ENCODE measurements around the gene HOTAIR.
A peak's percentile ranks its signal among the peaks of the same experiment; 100 is the strongest.

Gene HOTAIR

DNA sequence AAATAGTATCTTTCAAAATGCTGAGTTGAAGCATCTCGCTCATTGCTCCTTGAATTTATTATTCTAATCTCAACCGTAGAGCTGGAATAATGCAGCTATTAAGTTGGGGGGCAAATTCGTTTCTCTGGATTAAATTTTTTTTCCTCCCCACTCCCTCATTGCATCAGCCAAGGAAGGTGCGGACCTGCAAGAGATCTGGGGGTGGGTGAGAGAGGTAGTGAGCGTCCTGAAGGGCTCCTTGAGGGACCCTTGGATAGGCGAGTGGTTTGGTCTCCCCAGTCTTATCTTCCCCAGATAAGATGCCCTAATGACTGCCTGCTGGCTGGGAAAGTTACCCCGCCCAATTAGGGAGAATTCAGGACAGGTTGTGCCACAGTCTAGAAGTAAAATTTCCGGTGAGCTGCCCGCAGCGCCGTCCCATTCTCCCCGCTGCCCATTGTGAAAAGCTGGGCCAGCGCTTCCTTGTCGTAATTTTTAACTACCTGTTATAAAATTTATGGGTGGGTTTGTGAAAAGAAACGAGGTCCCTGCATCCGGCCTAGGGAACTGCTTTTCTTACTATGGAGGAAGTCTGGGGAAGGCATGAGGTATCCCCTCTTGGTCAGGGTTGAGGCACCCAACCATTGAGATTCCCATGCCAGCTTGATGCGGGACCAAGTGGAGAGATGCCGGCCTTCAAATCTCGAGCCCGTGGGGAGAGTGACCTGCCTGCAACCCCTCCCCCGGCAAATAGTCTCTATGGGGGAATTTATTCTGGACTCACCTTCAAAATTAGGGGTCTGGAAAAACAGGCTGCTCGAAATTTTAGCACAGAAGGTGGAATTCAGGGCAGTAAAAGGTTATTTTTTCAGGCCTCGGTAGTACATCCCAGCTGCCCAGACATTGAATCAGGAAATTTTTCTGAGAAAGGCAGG, 40.5 kb upstream of the HOTAIR start:
- no peak overlapping the region for H3K4me2 ChIP-seq (ENCODE audit: low read depth, low read length)
- peaks cover 83% of the 10 kb centered on the region for H3K27me3 ChIP-seq (replicated peaks; ENCODE audit: insufficient read depth, low read length)
- no peaks in the 10 kb centered on the region for H3K9me3 ChIP-seq (replicated peaks; ENCODE audit: insufficient read depth, low read length)
- H3K9me2 ChIP-seq (replicated peaks; ENCODE audit: insufficient read depth, low read length), result no peaks in the 10 kb centered on the region
- no peak overlapping the region for H3K4me3 ChIP-seq (ENCODE audit: low read length)
- H3K36me3 ChIP-seq (replicated peaks; ENCODE audit: insufficient read depth, low read length), result no peaks in the 10 kb centered on the region
- H4K20me1 ChIP-seq (ENCODE audit: insufficient read depth, low read length), result no peaks in the 10 kb centered on the region
- H3K79me2 ChIP-seq (ENCODE audit: low read length), result no peaks in the 10 kb centered on the region
- no peak overlapping the region for H3K9ac ChIP-seq (ENCODE audit: low read length)
- TF ChIP-seq, protein P1, sequence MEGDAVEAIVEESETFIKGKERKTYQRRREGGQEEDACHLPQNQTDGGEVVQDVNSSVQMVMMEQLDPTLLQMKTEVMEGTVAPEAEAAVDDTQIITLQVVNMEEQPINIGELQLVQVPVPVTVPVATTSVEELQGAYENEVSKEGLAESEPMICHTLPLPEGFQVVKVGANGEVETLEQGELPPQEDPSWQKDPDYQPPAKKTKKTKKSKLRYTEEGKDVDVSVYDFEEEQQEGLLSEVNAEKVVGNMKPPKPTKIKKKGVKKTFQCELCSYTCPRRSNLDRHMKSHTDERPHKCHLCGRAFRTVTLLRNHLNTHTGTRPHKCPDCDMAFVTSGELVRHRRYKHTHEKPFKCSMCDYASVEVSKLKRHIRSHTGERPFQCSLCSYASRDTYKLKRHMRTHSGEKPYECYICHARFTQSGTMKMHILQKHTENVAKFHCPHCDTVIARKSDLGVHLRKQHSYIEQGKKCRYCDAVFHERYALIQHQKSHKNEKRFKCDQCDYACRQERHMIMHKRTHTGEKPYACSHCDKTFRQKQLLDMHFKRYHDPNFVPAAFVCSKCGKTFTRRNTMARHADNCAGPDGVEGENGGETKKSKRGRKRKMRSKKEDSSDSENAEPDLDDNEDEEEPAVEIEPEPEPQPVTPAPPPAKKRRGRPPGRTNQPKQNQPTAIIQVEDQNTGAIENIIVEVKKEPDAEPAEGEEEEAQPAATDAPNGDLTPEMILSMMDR (IDR thresholded peaks at IDR 0.05; ENCODE audit: low read length), result no peak
- peak; percentile 84 for TF ChIP-seq EZH2 (optimal IDR thresholded peaks at IDR 0.05; ENCODE audit: low read depth, low read length)
- no peak overlapping the region for H3K27ac ChIP-seq (ENCODE audit: low read length)
- DNase-seq, result no peak
- no peaks in the 10 kb centered on the region for H3K4me1 ChIP-seq (ENCODE audit: low read length)
- H3F3A ChIP-seq (ENCODE audit: insufficient read depth, low read length), result no peaks in the 10 kb centered on the region
- no peak overlapping the region for H2AFZ ChIP-seq (ENCODE audit: low read length)

DNA sequence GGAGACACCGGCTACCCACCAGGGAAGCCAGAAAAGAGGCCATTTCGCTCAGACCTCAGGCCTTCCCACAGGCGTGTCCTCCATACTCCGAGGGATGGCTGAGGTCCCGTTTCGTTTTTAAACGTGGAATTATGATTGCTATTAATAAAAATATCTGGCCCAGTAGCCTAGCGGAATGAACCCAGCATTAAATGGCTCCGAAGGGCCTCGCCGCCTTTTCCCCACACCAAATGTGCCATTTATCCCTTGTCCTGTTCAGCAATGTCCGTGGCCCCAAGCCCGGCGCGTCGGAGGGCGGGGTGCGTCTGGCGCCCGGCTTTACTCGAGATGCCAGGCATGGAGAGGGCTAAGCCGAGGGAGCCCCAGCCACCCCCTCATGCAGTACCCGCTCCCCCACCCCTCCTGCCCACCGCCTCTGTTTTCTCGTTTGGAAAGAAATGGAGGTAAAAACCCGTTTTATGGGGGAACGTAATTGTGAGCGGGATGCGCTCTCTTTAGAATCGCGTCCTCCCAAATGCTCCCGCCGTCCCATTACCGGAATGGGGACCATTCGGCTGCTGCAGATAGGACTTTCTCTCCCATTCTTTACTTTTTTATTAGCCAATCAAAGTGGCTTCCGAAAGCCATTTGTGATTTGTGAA, 39.7 kb upstream of the HOTAIR start:
- no peaks in the 10 kb centered on the region for H3K4me1 ChIP-seq (ENCODE audit: low read length)
- H3K36me3 ChIP-seq (replicated peaks; ENCODE audit: insufficient read depth, low read length), result no peaks in the 10 kb centered on the region
- H3K9ac ChIP-seq (ENCODE audit: low read length), result no peak overlapping the region
- no peaks in the 10 kb centered on the region for H4K20me1 ChIP-seq (ENCODE audit: insufficient read depth, low read length)
- no peaks in the 10 kb centered on the region for H3K9me2 ChIP-seq (replicated peaks; ENCODE audit: insufficient read depth, low read length)
- TF ChIP-seq, protein P1 (IDR thresholded peaks at IDR 0.05; ENCODE audit: low read length), result no peak
- no peak for TF ChIP-seq EZH2 (optimal IDR thresholded peaks at IDR 0.05; ENCODE audit: low read depth, low read length)
- TF ChIP-seq EZH2phosphoT487 (IDR thresholded peaks at IDR 0.05; ENCODE audit: low read length), result no peak
- H3K27ac ChIP-seq (ENCODE audit: low read length), result no peak overlapping the region
- H3K4me2 ChIP-seq (ENCODE audit: low read depth, low read length), result no peak overlapping the region
- peaks cover 84% of the 10 kb centered on the region for H3K27me3 ChIP-seq (replicated peaks; ENCODE audit: insufficient read depth, low read length)
- no peak overlapping the region for H2AFZ ChIP-seq (ENCODE audit: low read length)
- no peak for DNase-seq
- H3K79me2 ChIP-seq (ENCODE audit: low read length), result no peaks in the 10 kb centered on the region
- H3K9me3 ChIP-seq (replicated peaks; ENCODE audit: insufficient read depth, low read length), result no peaks in the 10 kb centered on the region
- no peak overlapping the region for H3K4me3 ChIP-seq (ENCODE audit: low read length)
- no peaks in the 10 kb centered on the region for H3F3A ChIP-seq (ENCODE audit: insufficient read depth, low read length)

DNA sequence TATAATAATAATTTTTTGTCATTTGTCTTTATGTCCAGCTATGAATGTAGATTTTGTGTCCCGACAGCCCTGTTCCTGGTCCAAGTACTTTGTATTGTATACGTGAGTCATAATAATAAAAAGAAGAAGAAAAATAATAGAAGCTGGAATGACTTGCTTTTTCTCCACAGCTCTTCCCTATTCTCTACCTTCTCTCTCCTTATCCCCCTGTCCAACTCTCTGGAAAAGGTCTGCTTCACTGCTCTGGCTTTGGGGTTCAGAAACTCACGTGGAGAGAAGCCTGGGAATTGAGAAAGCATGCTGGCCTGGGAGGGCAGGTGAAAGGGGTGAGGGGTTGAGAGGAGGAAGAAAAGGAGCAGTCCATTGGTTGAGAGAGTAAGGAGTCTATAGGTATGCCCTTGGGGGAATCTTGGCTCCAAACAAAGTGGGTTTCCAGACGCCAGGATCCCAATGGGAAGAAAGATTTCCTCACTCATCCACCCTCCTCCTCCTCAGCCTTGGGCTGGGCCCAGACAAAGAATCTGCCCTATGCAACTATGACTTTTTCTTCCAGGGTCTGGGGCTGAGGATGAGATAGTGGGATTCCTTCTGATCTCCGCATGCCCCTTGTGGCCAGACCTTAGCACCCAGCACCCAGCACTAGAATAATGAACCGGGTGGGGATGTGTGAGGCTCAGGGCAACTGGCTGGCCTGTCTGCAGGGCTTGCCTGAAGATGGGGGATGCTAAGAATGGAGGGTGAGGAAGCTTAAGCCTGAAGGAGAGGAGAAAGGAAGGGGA, 38.1 kb upstream of the HOTAIR start:
- no peak overlapping the region for H3K27ac ChIP-seq (ENCODE audit: low read length)
- no peaks in the 10 kb centered on the region for H3K36me3 ChIP-seq (replicated peaks; ENCODE audit: insufficient read depth, low read length)
- no peaks in the 10 kb centered on the region for H3K9me3 ChIP-seq (replicated peaks; ENCODE audit: insufficient read depth, low read length)
- no peaks in the 10 kb centered on the region for H4K20me1 ChIP-seq (ENCODE audit: insufficient read depth, low read length)
- no peak overlapping the region for H2AFZ ChIP-seq (ENCODE audit: low read length)
- peaks cover 93% of the 10 kb centered on the region for H3K27me3 ChIP-seq (replicated peaks; ENCODE audit: insufficient read depth, low read length)
- DNase-seq, result no peak
- no peak overlapping the region for H3K4me2 ChIP-seq (ENCODE audit: low read depth, low read length)
- H3K4me1 ChIP-seq (ENCODE audit: low read length), result no peaks in the 10 kb centered on the region
- TF ChIP-seq, protein P1 (IDR thresholded peaks at IDR 0.05; ENCODE audit: low read length), result no peak; the same call in 1 of the 2 replicates
- H3K9ac ChIP-seq (ENCODE audit: low read length), result no peak overlapping the region
- H3K4me3 ChIP-seq (ENCODE audit: low read length), result no peak overlapping the region
- no peaks in the 10 kb centered on the region for H3K9me2 ChIP-seq (replicated peaks; ENCODE audit: insufficient read depth, low read length)
- no peaks in the 10 kb centered on the region for H3K79me2 ChIP-seq (ENCODE audit: low read length)
- no peaks in the 10 kb centered on the region for H3F3A ChIP-seq (ENCODE audit: insufficient read depth, low read length)

Data from MM.1S (cell line).